Ishikawa (cell line): ENCODE measurements around the gene PTPN7.

Experiments
- CEBPB ChIP-seq: IDR thresholded peaks from 2 replicates; pipeline ENCODE4 v1.6.1; 2012
- CREB1 ChIP-seq: IDR thresholded peaks from 2 replicates; pipeline ENCODE4 v1.6.1; 2012; ENCODE audit warnings: low read depth
- EGR1 ChIP-seq: IDR thresholded peaks from 2 replicates; pipeline ENCODE4 v1.6.1; 2012
- EP300 ChIP-seq: IDR thresholded peaks from 2 replicates; pipeline ENCODE4 v1.6.1; 2012; ENCODE audit warnings: borderline replicate concordance
- FOXM1 ChIP-seq: IDR thresholded peaks from 2 replicates; pipeline ENCODE4 v1.6.1; 2012; ENCODE audit warnings: low read depth, borderline replicate concordance
- NFIC ChIP-seq: IDR thresholded peaks from 2 replicates; pipeline ENCODE4 v1.6.1; 2012
- RAD21 ChIP-seq: IDR thresholded peaks from 2 replicates; pipeline ENCODE4 v1.6.1; 2012; ENCODE audit warnings: low read depth
- TAF1 ChIP-seq: IDR thresholded peaks from 2 replicates; pipeline ENCODE4 v1.6.1; 2012; ENCODE audit warnings: low read depth, mild to moderate bottlenecking
- TCF12 ChIP-seq: IDR thresholded peaks from 2 replicates; pipeline ENCODE4 v1.6.1; 2012; ENCODE audit warnings: low read depth
- TEAD4 ChIP-seq: IDR thresholded peaks from 2 replicates; pipeline ENCODE4 v1.6.1; 2012
- YY1 ChIP-seq: IDR thresholded peaks from 2 replicates; pipeline ENCODE4 v1.6.1; 2012; ENCODE audit warnings: low read depth
- ZBTB7A ChIP-seq: IDR thresholded peaks from 2 replicates; pipeline ENCODE4 v1.6.1; 2012; ENCODE audit warnings: low read depth
- TF ChIP-seq, protein P1 (sequence below): IDR thresholded peaks from 2 replicates; pipeline ENCODE4 v1.6.1; 2012
- TF ChIP-seq, protein P2 (sequence below): IDR thresholded peaks from 2 replicates; pipeline ENCODE4 v1.6.1; 2012; ENCODE audit warnings: low read depth, mild to moderate bottlenecking
- TF ChIP-seq, protein P3 (sequence below): IDR thresholded peaks from 2 replicates; pipeline ENCODE4 v1.6.1; 2012

Gene PTPN7

DNA sequence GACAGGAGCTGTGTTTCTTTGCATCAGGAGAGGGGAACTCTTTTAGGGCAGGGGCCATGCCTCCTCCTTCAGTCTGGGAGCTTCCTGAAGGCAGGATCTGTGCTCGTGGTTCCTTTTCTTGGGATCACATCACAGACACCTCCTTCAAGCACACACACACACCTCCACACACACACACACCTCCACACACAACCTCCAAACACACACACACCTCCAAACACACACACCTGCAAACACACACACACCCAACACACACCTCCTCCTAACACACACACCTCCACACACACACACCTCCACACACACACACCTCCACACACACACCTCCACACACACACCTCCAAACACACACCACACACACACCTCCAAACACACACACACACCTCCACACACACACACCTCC lies 43.7 kb upstream of the PTPN7 start:
- no peak for TF ChIP-seq YY1
- no peak for TF ChIP-seq ZBTB7A
- TF ChIP-seq CREB1, result no peak
- TF ChIP-seq, protein P1, sequence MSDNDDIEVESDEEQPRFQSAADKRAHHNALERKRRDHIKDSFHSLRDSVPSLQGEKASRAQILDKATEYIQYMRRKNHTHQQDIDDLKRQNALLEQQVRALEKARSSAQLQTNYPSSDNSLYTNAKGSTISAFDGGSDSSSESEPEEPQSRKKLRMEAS, result no peak
- no peak for TF ChIP-seq RAD21
- TF ChIP-seq CEBPB, result no peak
- TF ChIP-seq EGR1, result no peak
- no peak for TF ChIP-seq TCF12
- no peak for TF ChIP-seq EP300
- TF ChIP-seq, protein P2, sequence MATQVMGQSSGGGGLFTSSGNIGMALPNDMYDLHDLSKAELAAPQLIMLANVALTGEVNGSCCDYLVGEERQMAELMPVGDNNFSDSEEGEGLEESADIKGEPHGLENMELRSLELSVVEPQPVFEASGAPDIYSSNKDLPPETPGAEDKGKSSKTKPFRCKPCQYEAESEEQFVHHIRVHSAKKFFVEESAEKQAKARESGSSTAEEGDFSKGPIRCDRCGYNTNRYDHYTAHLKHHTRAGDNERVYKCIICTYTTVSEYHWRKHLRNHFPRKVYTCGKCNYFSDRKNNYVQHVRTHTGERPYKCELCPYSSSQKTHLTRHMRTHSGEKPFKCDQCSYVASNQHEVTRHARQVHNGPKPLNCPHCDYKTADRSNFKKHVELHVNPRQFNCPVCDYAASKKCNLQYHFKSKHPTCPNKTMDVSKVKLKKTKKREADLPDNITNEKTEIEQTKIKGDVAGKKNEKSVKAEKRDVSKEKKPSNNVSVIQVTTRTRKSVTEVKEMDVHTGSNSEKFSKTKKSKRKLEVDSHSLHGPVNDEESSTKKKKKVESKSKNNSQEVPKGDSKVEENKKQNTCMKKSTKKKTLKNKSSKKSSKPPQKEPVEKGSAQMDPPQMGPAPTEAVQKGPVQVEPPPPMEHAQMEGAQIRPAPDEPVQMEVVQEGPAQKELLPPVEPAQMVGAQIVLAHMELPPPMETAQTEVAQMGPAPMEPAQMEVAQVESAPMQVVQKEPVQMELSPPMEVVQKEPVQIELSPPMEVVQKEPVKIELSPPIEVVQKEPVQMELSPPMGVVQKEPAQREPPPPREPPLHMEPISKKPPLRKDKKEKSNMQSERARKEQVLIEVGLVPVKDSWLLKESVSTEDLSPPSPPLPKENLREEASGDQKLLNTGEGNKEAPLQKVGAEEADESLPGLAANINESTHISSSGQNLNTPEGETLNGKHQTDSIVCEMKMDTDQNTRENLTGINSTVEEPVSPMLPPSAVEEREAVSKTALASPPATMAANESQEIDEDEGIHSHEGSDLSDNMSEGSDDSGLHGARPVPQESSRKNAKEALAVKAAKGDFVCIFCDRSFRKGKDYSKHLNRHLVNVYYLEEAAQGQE, result no peak
- no peak for TF ChIP-seq FOXM1
- TF ChIP-seq, protein P3, sequence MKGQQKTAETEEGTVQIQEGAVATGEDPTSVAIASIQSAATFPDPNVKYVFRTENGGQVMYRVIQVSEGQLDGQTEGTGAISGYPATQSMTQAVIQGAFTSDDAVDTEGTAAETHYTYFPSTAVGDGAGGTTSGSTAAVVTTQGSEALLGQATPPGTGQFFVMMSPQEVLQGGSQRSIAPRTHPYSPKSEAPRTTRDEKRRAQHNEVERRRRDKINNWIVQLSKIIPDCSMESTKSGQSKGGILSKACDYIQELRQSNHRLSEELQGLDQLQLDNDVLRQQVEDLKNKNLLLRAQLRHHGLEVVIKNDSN, result no peak

DNA sequence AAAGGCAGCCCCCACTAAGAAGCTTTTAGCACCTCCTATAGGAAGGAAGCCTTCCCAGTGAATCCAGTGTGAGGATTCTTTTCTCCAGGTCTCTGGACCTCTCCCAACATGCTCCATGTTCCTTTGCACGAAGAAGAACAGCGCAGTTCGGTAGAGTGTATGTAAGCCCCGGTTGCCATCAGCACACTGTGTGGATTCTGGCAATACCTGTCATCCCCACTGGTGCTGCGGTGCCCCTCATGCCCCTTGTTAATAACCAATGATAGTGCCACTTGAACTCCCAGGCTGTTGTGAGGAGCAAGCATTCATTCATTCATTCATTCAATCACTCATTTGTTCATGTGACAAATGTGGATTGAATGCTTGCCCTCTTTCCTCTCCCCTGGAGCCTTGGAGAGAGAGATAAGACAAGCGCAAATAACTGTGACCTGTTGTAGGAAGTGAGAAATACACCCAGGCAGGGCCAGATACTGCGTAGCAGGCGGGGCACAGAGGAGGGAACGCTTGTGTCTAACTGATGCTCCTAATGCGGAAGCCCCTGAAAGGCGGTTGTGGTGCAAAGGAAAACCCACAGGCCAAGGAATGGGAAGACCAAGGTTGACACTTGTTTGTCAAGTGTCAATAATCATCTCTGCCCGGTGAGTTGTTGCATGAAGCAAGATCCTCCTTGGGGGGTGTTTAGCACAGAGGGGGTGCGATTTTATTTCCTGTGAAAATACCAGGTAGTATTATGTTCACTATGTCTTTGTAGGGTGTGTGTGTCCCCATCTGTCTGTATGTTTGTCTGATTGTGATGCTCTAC lies 43.0 kb upstream of the PTPN7 start:
- no peak for TF ChIP-seq ZBTB7A
- no peak for TF ChIP-seq YY1
- no peak for TF ChIP-seq EGR1
- no peak for TF ChIP-seq EP300
- no peak for TF ChIP-seq CREB1
- TF ChIP-seq, protein P1, result no peak
- no peak for TF ChIP-seq TEAD4
- no peak for TF ChIP-seq FOXM1
- TF ChIP-seq, protein P2, result no peak
- TF ChIP-seq NFIC, result no peak
- no peak for TF ChIP-seq TAF1
- TF ChIP-seq RAD21, result no peak
- TF ChIP-seq CEBPB, result no peak

DNA sequence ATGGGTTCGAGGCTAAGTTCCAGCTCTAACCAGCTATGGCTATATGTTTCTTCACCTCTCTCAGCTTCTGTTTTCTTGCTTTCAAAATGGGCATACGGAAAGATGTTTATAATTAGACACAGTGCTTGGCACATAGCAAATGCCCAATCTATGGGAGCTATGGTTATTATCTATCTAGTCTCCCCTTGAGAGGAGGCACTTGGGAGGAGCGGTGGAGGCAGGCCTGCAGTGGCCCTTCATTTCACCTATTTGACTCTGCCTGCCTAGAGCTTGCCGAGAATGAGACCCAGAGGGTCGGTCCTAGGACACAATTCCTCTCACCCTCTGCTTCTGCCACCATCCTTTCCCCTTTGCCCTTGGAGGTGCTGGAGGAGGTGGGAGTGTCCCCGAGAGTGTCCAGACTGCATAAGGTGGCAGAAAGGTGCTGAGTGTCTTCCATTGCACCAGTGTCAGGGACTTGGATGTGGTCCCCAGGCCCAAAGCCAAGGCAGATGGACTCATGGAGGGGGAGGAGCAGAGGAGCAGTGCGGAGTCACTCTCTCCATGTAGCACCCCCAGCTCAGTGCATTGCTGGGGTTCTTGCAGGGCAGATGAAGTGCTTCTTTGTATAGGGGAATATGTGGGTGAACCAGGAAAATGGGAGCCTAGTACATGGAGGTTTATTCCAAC lies 42.2 kb upstream of the PTPN7 start:
- TF ChIP-seq EGR1 (no peak), RAD21 (no peak), YY1 (no peak), TEAD4 (no peak), TCF12 (no peak), EP300 (no peak), CEBPB (no peak), CREB1 (no peak), FOXM1 (no peak), ZBTB7A (no peak), TAF1 (no peak), NFIC (no peak)
- TF ChIP-seq, protein P3, result no peak
- TF ChIP-seq, protein P1, result no peak
- TF ChIP-seq, protein P2, result no peak

DNA sequence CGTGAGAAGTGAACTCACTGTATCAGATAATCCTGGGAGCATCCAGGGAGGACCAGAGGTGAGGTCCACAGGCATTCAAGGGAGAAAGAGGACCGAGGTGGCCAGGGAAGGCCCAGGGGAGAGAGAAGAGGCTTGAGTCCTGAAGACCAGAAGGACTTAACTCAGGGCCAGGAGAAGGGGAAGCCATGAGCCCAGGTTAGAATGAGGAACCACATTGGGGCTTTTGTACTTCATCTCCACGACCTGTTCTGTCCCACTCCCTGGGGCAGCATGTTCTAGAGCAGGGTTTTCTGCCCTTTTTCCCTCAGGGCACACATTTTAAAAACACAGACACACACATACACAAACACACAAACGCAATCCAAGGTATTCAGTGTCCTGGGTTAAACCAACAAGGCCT lies 41.6 kb upstream of the PTPN7 start:
- TF ChIP-seq TAF1 (no peak), CREB1 (no peak), FOXM1 (no peak), YY1 (no peak), RAD21 (no peak)
